RWPE2 (cell line): ENCODE results near the gene BMP8A.

Source experiments
- ATAC-seq: fragments of 200-7000 bp; cut with Tn5 transposase; 3 replicates; pipeline ENCODE4 v1.9.1; 2021; ENCODE audit warnings: low read depth
- DNase-seq: peaks from one replicate; pipeline ENCODE4 v3.0.0-alpha.2; 2020; ENCODE audit warnings: low spot score
- H3K27ac ChIP-seq: fragments of 450-650 bp; 2 replicates; pipeline ENCODE4 v1.5.1; 2017; ENCODE audit warnings: mild to moderate bottlenecking; ENCODE audit not compliant: poor library complexity, severe bottlenecking
- H3K27me3 ChIP-seq: fragments of 250-450 bp; sonication (Bioruptor Pico); 2 replicates; pipeline ENCODE4 v1.5.1; 2021; ENCODE audit warnings: mild to moderate bottlenecking, moderate library complexity; ENCODE audit not compliant: insufficient read depth, poor library complexity, severe bottlenecking
- H3K36me3 ChIP-seq: fragments of 250-450 bp; sonication (Bioruptor Pico); 2 replicates; pipeline ENCODE4 v1.5.1; 2020; ENCODE audit warnings: low read depth, mild to moderate bottlenecking, moderate library complexity
- H3K4me1 ChIP-seq: fragments of 250-450 bp; sonication (Bioruptor Pico); 2 replicates; pipeline ENCODE4 v1.5.1; 2021; ENCODE audit warnings: mild to moderate bottlenecking, moderate library complexity; ENCODE audit not compliant: insufficient read depth, poor library complexity, severe bottlenecking
- H3K4me3 ChIP-seq: fragments of 250-450 bp; sonication (Bioruptor Pico); 2 replicates; pipeline ENCODE4 v1.5.1; 2021; ENCODE audit warnings: mild to moderate bottlenecking, moderate library complexity; ENCODE audit not compliant: severe bottlenecking
- H3K9me3 ChIP-seq: fragments of 250-450 bp; sonication (Bioruptor Pico); 2 replicates; pipeline ENCODE4 v1.5.1; 2021; ENCODE audit warnings: mild to moderate bottlenecking, moderate library complexity; ENCODE audit not compliant: severe bottlenecking
- CTCF ChIP-seq: fragments of 450-650 bp; IDR thresholded peaks from one replicate; pipeline ENCODE4 v1.5.1; 2017; ENCODE audit warnings: mild to moderate bottlenecking, moderate library complexity; ENCODE audit not compliant: poor library complexity, severe bottlenecking

The BMP8A gene

DNA sequence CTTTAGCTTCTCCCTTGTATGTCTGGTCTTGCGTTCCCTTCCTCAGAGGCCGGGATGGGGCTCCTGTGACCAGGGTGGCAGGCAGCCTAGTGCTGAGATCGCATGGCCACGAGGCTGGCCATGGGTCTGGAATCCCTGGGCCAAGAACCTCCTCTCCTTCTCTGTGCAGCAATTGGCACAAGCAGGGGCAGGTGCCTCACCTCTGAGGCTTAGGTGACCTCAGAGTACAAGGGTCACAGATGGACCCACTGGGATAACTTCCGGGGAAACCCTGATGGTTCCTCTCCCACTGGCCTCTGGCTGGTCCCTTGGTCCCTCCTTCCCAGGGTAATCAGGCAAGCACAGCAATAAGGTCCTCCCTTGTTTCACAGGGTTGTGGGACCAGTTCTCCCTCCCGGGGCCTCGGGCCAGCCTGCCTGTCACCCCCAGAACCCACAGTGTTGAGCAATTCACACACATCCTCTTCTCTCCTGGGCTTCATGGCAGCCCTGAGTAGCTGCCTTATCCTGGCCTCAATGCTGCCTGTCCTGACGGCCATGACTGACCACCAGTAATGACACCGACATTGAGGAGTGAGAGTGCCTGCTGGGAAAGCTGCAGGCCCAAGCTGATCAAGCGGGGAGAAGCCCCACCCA is 38.6 kb downstream of the BMP8A start:
- H3K27ac ChIP-seq: no peak overlapping the region
- H3K4me3 ChIP-seq: no peak overlapping the region
- H3K27me3 ChIP-seq: no peaks in the 10 kb centered on the region
- no peak for ATAC-seq
- DNase-seq: no peak
- H3K36me3 ChIP-seq: no peaks in the 10 kb centered on the region
- H3K4me1 ChIP-seq: no peaks in the 10 kb centered on the region
- no peaks in the 10 kb centered on the region for H3K9me3 ChIP-seq
- TF ChIP-seq CTCF: no peak

- no peaks in the 10 kb centered on the region for H3K27me3 ChIP-seq
- ATAC-seq (no peak), DNase-seq (no peak)
- H3K4me3 ChIP-seq: no peak overlapping the region
- H3K9me3 ChIP-seq: no peaks in the 10 kb centered on the region
- no peaks in the 10 kb centered on the region for H3K4me1 ChIP-seq
- H3K36me3 ChIP-seq: no peaks in the 10 kb centered on the region
- H3K27ac ChIP-seq: no peak overlapping the region
- no peak for TF ChIP-seq CTCF
Observed at GRCh38 chr1:39531526-39531925, 40.1 kb downstream of the BMP8A start.

DNA sequence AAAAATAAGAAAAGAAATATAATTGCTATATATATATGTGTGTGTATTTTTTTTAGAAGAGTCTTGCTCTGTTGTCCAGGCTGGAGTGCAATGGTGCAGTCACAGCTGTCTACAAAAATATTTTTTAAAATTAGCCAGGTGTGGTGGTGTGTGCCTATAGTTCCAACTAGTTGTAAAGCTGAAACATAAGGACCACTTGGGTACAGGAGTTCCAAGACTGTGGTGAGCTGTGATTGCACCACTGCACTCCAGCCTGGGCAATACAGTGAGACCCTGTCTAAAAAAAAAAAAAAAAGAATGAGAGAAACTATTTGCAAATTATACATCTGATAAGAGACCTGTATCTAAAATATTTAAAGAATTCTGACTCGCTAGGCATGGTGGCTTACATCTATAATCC is 42.0 kb downstream of the BMP8A start:
- TF ChIP-seq CTCF: no peak
- Histone ChIP-seq H3K9me3 (no peaks in the 10 kb centered on the region), H3K4me3 (no peak overlapping the region), H3K27ac (no peak overlapping the region), H3K36me3 (no peaks in the 10 kb centered on the region), H3K4me1 (no peaks in the 10 kb centered on the region), H3K27me3 (no peaks in the 10 kb centered on the region)
- no peak for ATAC-seq
- DNase-seq: no peak

DNA sequence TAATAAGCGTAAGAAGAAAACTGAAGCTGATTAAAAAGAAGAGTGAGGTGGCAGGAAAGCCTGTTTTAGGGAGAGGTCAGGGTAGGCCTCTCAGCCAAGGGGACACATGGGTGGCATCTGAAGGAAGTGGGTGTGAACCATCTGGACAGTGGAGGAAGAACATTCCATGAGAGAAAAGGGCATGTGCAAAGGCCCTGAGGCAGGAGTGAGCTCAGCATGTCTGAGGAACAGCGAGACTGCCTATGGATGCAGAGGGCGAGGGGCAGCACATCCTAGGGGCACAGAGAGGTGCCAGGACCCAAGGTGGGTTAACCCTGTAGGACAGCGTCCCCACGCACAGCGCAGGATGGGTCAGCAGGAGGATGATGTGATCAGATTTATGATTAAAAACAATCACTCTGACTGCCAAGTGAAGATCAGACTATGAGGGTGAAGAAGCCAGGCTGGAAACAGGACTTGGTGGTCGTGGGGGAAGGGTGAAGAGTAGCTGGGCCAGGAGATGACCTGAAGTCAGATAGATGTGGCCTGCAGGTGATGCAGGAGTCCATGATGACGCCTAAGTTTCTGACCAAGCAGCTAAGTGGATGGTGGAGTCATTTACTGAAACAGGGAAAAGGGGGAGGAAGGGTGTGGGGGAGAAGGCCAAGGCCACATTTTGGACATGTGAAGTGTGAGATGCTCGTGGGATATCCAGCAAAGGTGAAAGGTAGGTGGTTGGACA is 47.3 kb downstream of the BMP8A start:
- DNase-seq (no peak), ATAC-seq (no peak)
- H3K4me1 ChIP-seq: no peaks in the 10 kb centered on the region
- no peak overlapping the region for H3K27ac ChIP-seq
- no peaks in the 10 kb centered on the region for H3K36me3 ChIP-seq
- TF ChIP-seq CTCF: no peak
- no peak overlapping the region for H3K4me3 ChIP-seq
- no peaks in the 10 kb centered on the region for H3K9me3 ChIP-seq
- no peaks in the 10 kb centered on the region for H3K27me3 ChIP-seq

DNA sequence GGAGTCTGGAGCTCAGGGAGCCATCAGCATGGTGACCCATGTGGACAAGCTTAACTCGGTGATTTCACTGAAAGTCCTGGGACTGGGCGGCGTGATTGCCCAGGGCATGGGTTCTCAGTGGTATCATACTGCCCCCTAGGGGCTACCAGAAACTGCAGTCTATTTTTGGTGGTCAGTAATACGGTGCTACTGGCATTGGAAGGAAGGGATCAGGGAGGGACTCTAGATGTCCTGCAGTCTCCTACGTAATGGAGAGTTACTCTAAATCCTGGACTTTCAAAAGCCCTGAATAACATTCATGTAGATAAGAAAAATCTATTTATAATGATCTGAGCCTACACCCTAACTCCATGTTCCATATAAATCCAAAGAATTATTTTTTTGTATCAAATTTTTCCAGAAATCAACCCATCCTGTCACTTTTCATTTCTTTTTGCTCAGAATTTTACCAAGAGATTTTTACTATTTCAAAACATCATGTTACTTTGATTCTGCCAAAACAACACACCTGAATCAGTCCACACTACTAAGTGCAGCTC is 47.9 kb downstream of the BMP8A start:
- Histone ChIP-seq H3K27ac (no peak overlapping the region), H3K27me3 (no peaks in the 10 kb centered on the region), H3K9me3 (no peaks in the 10 kb centered on the region), H3K4me3 (no peak overlapping the region), H3K4me1 (no peaks in the 10 kb centered on the region), H3K36me3 (no peaks in the 10 kb centered on the region)
- TF ChIP-seq CTCF: peak; percentile 87
- peak; percentile 86 for ATAC-seq
- DNase-seq: no peak
